Smooth muscle cell (in vitro differentiated cells): ENCODE results near the gene PALMD. TPM values are rescaled to one million over a fixed set of nuclear protein-coding genes. Genes with fewer than 3 reads are reported as not detected.

Source experiments
- DNase-seq: peaks from one replicate; lab custom pipeline; 2025; ENCODE audit not compliant: unreplicated experiment; lab: John Stamatoyannopoulos, UW
- H2AFZ ChIP-seq: fragments of 200-600 bp; sonication (generic); 2 replicates; pipeline ENCODE4 v1.6.0; 2016; ENCODE audit warnings: antibody characterized with exemption, low read depth, mild to moderate bottlenecking
- H3F3A ChIP-seq: fragments of 200-600 bp; sonication (generic); 2 replicates; pipeline ENCODE4 v1.6.0; 2017; ENCODE audit warnings: antibody characterized with exemption, low read depth
- H3K27ac ChIP-seq: fragments of 200-600 bp; sonication (generic); 2 replicates; pipeline ENCODE4 v1.5.1; 2016; ENCODE audit warnings: low read depth, mild to moderate bottlenecking
- H3K27me3 ChIP-seq: fragments of 200-600 bp; sonication (generic); 2 replicates; pipeline ENCODE4 v1.6.1; 2016; ENCODE audit warnings: low read depth, mild to moderate bottlenecking
- H3K36me3 ChIP-seq: fragments of 200-600 bp; sonication (generic); 2 replicates; pipeline ENCODE4 v1.5.1; 2016; ENCODE audit warnings: low read depth
- H3K4me1 ChIP-seq: fragments of 200-600 bp; sonication (generic); 2 replicates; pipeline ENCODE4 v1.5.1; 2016; ENCODE audit warnings: low read depth
- H3K4me2 ChIP-seq: fragments of 200-600 bp; sonication (generic); 2 replicates; pipeline ENCODE4 v1.6.0; 2016; ENCODE audit warnings: mild to moderate bottlenecking
- H3K4me3 ChIP-seq: fragments of 200-600 bp; sonication (generic); 2 replicates; pipeline ENCODE4 v1.5.1; 2016; ENCODE audit warnings: mild to moderate bottlenecking
- H3K79me2 ChIP-seq: fragments of 200-600 bp; sonication (generic); 2 replicates; pipeline ENCODE4 v1.6.0; 2016; ENCODE audit warnings: low read depth, mild to moderate bottlenecking
- H3K9ac ChIP-seq: fragments of 200-600 bp; sonication (generic); 2 replicates; pipeline ENCODE4 v1.6.0; 2016; ENCODE audit warnings: low read depth
- H3K9me3 ChIP-seq: fragments of 200-600 bp; sonication (generic); replicated peaks from 2 replicates; pipeline ENCODE4 v1.5.1; 2016; ENCODE audit warnings: low read depth
- H4K20me1 ChIP-seq: fragments of 200-600 bp; sonication (generic); 2 replicates; pipeline ENCODE4 v1.6.0; 2016; ENCODE audit warnings: low read depth
- CTCF ChIP-seq: fragments of 200-600 bp; sonication (generic); IDR thresholded peaks from 2 replicates; pipeline ENCODE4 v1.5.1; 2017; ENCODE audit warnings: borderline replicate concordance, mild to moderate bottlenecking, antibody characterized with exemption; ENCODE audit not compliant: insufficient read depth, poor library complexity, severe bottlenecking
- polyA plus RNA-seq: library from polyadenylated mRNA; unstranded; fragments of >200 nt; fragmentation: Nextera tagmentation; extraction: Ambion mirVana; gene quantifications from 2 replicates; pipeline ENCODE4 v1.2.1, GENCODE V29; 2016
- total RNA-seq: library from RNA; depleted of rRNA; stranded (reverse); fragments of >200 nt; gene quantifications from 2 replicates; pipeline ENCODE4 v1.2.3, GENCODE V29; 2014

The PALMD gene
- total and polyA plus RNA-seq, 2 experiments from 2014 or later, result 1.1 to 1.2 TPM

DNA sequence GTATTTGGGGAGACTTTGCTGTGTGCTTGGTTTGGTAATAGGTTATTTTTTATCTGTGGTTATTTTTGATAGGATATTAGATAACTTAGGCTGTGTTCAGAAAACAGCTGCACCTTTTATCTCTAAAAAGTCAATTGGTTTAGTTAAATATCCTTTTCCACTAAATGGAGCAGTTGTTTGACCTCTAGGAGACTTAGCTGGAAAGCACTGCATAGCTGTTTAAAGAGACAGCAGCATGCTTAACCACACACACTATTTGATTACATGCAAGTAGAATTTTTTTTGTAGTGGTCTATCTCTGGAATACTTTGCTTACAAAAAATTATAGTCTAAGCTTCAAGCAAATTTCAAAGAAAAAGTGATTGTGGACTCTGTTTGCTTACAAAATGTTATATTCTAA is 6.5 kb upstream of the PALMD start:
- Histone ChIP-seq H3K79me2 (no peaks in the 10 kb centered on the region), H3K9ac (no peak overlapping the region), H3K4me2 (no peak overlapping the region), H3K27ac (no peak overlapping the region), H3K9me3 (no peaks in the 10 kb centered on the region), H3K4me1 (no peaks in the 10 kb centered on the region), H3K27me3 (no peaks in the 10 kb centered on the region), H2AFZ (no peak overlapping the region), H3F3A (no peaks in the 10 kb centered on the region), H3K36me3 (no peaks in the 10 kb centered on the region), H4K20me1 (no peaks in the 10 kb centered on the region), H3K4me3 (no peak overlapping the region)
- DNase-seq, result no peak
- no peak for TF ChIP-seq CTCF

DNA sequence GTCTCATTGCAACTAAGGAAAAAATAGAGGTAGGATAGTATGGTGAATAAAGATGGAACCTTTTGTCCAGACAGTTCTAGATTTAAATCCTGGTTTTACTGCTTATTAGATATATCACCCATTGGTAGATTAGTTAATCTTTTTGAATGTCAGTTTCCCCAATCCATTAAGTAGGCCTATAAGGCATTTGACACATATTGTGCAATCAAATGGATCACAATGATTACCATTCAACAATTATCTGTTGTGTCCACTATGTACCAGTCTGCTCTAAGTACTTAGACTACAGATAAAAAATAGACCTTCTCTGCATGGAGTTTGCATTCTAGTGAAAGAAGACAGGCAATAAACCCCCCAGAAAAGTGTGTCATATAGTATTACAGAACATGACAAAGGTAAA is 6.0 kb upstream of the PALMD start:
- H4K20me1 ChIP-seq, result no peaks in the 10 kb centered on the region
- no peaks in the 10 kb centered on the region for H3K4me1 ChIP-seq
- H3K9me3 ChIP-seq, result no peaks in the 10 kb centered on the region
- H2AFZ ChIP-seq, result no peak overlapping the region
- no peaks in the 10 kb centered on the region for H3K79me2 ChIP-seq
- no peaks in the 10 kb centered on the region for H3F3A ChIP-seq
- no peak overlapping the region for H3K9ac ChIP-seq
- no peaks in the 10 kb centered on the region for H3K27me3 ChIP-seq
- no peak overlapping the region for H3K4me2 ChIP-seq
- DNase-seq, result no peak
- no peak overlapping the region for H3K4me3 ChIP-seq
- no peaks in the 10 kb centered on the region for H3K36me3 ChIP-seq
- H3K27ac ChIP-seq, result no peak overlapping the region
- TF ChIP-seq CTCF, result no peak

GRCh38 chr1:99640672-99641071 is 5.2 kb upstream of the PALMD start:
- no peak for TF ChIP-seq CTCF
- H3K79me2 ChIP-seq, result no peaks in the 10 kb centered on the region
- H3F3A ChIP-seq, result no peaks in the 10 kb centered on the region
- H3K27ac ChIP-seq, result no peak overlapping the region
- H3K9ac ChIP-seq, result no peak overlapping the region
- H3K4me3 ChIP-seq, result no peak overlapping the region
- no peak overlapping the region for H3K4me2 ChIP-seq
- H2AFZ ChIP-seq, result no peak overlapping the region
- no peaks in the 10 kb centered on the region for H4K20me1 ChIP-seq
- DNase-seq, result no peak
- H3K36me3 ChIP-seq, result no peaks in the 10 kb centered on the region
- H3K9me3 ChIP-seq, result no peaks in the 10 kb centered on the region
- no peaks in the 10 kb centered on the region for H3K27me3 ChIP-seq
- no peaks in the 10 kb centered on the region for H3K4me1 ChIP-seq

GRCh38 chr1:99641558-99641957 is 4.4 kb upstream of the PALMD start:
- Histone ChIP-seq H3K27me3 (no peaks in the 10 kb centered on the region), H3K9ac (no peak overlapping the region), H3K4me2 (no peak overlapping the region), H3K79me2 (no peaks in the 10 kb centered on the region), H3K9me3 (no peaks in the 10 kb centered on the region), H3K4me3 (no peak overlapping the region), H3K36me3 (no peaks in the 10 kb centered on the region), H3K4me1 (peaks cover 6% of the 10 kb centered on the region), H3F3A (peaks cover 3% of the 10 kb centered on the region), H2AFZ (no peak overlapping the region), H3K27ac (no peak overlapping the region), H4K20me1 (no peaks in the 10 kb centered on the region)
- TF ChIP-seq CTCF, result no peak
- DNase-seq, result no peak
